Transverse colon (tissue), 4 donors: ENCODE measurements around the gene TLE3. TPM values are rescaled to one million over a fixed set of nuclear protein-coding genes. Genes with fewer than 3 reads are reported as not detected.

Experiments used
- DNase-seq: peaks from one replicate; pipeline ENCODE4 v3.0.0-alpha.2; 2019
- H3K27ac ChIP-seq, 4 donors: fragments of 200-600 bp; sonication (generic); 2 replicates each; pipeline ENCODE4 v1.5.1; 2016 to 2018; ENCODE audit warnings: inconsistent platforms in 4 of 4
- H3K27me3 ChIP-seq: fragments of 200-600 bp; sonication (generic); 2 replicates; pipeline ENCODE4 v1.5.1; 2017; ENCODE audit warnings: inconsistent platforms
- H3K36me3 ChIP-seq, 4 donors: fragments of 200-600 bp; sonication (generic); 2 replicates each; pipeline ENCODE4 v1.5.1; 2017 to 2019; ENCODE audit warnings: inconsistent platforms in 4 of 4
- H3K4me1 ChIP-seq, 4 donors: fragments of 200-600 bp; sonication (generic); 2 replicates each; pipeline ENCODE4 v1.5.1; 2017 to 2020; ENCODE audit warnings: inconsistent platforms in 4 of 4
- H3K4me3 ChIP-seq, 4 donors: fragments of 200-600 bp; sonication (generic); 1 replicate in 1 of 4; 2 replicates in 3 of 4; pipeline versions ENCODE4 v1.5.1 to v1.6.1; 2017 to 2019; ENCODE audit warnings: inconsistent platforms in 4 of 4
- H3K9me3 ChIP-seq, 2 donors: fragments of 200-600 bp; sonication (generic); 2 replicates each; pipeline ENCODE4 v1.5.1; 2017 to 2019; ENCODE audit warnings: inconsistent platforms in 2 of 2
- EP300 ChIP-seq: sonication (generic); formaldehyde crosslinking; IDR thresholded peaks from one replicate; pipeline ENCODE4 v1.6.1; 2017; ENCODE audit warnings: antibody characterized with exemption, low read depth
- POLR2A ChIP-seq: fragments of 450-650 bp; IDR thresholded peaks from one replicate; pipeline ENCODE4 v1.6.1; 2016; ENCODE audit warnings: antibody characterized with exemption, mild to moderate bottlenecking, moderate library complexity
- POLR2AphosphoS5 ChIP-seq, 3 donors: sonication (generic); formaldehyde crosslinking; IDR thresholded peaks; one replicate each; pipeline ENCODE4 v1.6.1; 2016; ENCODE audit warnings: antibody characterized with exemption in 3 of 3
- WGBS, 2 donors: methylation state at CpG; one replicate each; pipeline ENCODE4 v1.1.5; 2018; ENCODE audit warnings: low coverage in 1 of 2; 5-methylcytosine and 5-hydroxymethylcytosine counted together
- in situ Hi-C, 4 donors: fragments of 200-750 bp; cut with MboI; loops; one replicate each; pipeline versions ENCODE4 v1.15.0 to v1.15.1; 2017; ENCODE audit warnings: low sequenced_read_pairs in 3 of 4, low pct_ligation_motif_present in 1 of 4, low pct_unique_long_range_greater_than_20kb in 1 of 4
- intact Hi-C: fragments of 100-400 bp; cut with DNase I; formaldehyde crosslinking; loops from one replicate; pipeline ENCODE4 v1.15.1; 2023; ENCODE audit warnings: low total_unique reads
- total RNA-seq, 4 donors: library from RNA; depleted of rRNA; stranded (reverse); fragments of >200 nt; gene quantifications; one replicate each; pipeline ENCODE4 v1.1.0, GENCODE V29; 2016
- TF ChIP-seq, protein P1 (sequence below), 5 experiments: fragments of 200-600 bp in 3 of 5; fragments of 450-650 bp in 2 of 5; sonication (generic) in 3 of 5; IDR thresholded peaks; 1 replicate in 2 of 5; 2 replicates in 3 of 5; pipeline ENCODE4 v1.5.1; 2016 to 2017; ENCODE audit warnings: antibody characterized with exemption in 5 of 5, inconsistent platforms in 3 of 5, mild to moderate bottlenecking in 2 of 5, moderate library complexity in 1 of 5

The TLE3 gene
- total RNA-seq, 4 donors from 2014 or later = 49.8 to 223 (median 114) TPM

DNA sequence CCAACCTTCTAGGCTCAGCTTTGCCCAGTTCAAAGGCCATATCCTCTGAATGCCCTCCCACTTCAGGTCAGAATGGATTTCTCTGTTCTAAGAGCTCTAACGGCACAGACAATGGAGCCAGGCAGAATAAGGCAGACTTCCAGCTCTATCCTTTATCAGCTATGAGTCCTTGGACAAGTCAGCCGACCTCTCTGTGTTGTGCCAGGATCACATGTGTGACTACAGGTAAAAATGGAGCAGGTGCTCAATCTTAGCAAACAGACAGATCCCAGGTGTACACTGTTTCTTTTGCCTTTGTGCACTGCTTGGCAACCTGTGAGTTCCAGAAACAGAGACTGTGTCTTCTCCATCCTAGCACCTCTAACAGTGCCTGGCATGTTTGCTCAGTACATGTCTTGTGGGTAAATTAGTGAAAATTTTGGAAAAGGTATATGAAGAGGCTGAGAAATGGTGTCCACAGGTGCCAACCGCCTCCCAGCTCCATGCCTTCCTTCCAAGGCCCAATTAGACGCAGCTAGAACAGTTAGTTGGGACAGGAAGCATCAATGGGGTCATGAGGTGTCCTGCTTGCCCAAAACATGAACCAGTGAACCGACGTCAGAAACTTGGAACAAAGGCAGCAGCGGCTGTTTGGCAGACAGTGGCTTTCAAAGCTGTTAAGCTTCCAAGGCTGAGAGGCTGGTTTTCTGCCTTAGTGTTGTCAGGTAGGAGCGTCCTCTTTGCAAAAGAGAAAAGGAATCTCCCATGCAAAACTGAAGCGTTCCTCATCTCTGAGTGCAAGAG is 28.7 kb downstream of the TLE3 start:
- DNase-seq = no peak
- Histone ChIP-seq H3K9me3 (no peaks in the 10 kb centered on the region), H3K36me3 (peaks cover 0 to 47% (median 20%) of the 10 kb centered on the region in 4 donors), H3K4me1 (peaks cover 9 to 26% (median 21%) of the 10 kb centered on the region in 4 donors), H3K27ac (peak overlapping the region in 1 of 4 donors; percentile 22), H3K27me3 (no peaks in the 10 kb centered on the region), H3K4me3 (no peak overlapping the region)
- 85 to 93% methylated on average over 7 to 9 of the region's 9 CpGs for WGBS, 2 donors
- in situ Hi-C loops = no loop called here
- intact Hi-C loops = no loop called here
- TF ChIP-seq POLR2AphosphoS5 (IDR thresholded peaks at IDR 0.05) = no peak
- no peak for TF ChIP-seq EP300
- TF ChIP-seq POLR2A = no peak
- TF ChIP-seq, protein P1, sequence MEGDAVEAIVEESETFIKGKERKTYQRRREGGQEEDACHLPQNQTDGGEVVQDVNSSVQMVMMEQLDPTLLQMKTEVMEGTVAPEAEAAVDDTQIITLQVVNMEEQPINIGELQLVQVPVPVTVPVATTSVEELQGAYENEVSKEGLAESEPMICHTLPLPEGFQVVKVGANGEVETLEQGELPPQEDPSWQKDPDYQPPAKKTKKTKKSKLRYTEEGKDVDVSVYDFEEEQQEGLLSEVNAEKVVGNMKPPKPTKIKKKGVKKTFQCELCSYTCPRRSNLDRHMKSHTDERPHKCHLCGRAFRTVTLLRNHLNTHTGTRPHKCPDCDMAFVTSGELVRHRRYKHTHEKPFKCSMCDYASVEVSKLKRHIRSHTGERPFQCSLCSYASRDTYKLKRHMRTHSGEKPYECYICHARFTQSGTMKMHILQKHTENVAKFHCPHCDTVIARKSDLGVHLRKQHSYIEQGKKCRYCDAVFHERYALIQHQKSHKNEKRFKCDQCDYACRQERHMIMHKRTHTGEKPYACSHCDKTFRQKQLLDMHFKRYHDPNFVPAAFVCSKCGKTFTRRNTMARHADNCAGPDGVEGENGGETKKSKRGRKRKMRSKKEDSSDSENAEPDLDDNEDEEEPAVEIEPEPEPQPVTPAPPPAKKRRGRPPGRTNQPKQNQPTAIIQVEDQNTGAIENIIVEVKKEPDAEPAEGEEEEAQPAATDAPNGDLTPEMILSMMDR (IDR thresholded peaks at IDR 0.05) = no peak

DNA sequence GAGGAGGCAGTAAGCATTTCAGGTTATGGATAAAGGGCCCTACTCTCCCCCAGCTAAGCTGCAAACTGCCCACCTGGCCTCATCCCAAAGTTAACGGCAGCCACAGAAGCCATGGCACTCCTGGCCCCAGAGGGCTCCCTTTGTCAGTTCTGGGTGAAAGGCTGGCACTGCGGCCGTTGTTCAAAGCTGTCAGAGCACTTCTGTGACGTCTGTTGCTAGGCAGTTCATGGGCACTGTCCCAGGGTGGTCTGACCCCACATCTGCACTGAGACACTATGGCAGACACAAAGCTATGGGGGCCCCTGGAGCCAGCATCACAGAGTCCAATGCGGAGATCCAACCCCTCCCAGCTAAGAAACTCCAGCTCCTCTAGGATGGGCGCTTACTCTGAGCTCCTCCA is 30.0 kb downstream of the TLE3 start:
- Histone ChIP-seq H3K4me3 (no peak overlapping the region), H3K27ac (no peak overlapping the region), H3K27me3 (no peaks in the 10 kb centered on the region), H3K9me3 (no peaks in the 10 kb centered on the region), H3K4me1 (peaks cover 16 to 39% (median 32%) of the 10 kb centered on the region in 4 donors), H3K36me3 (peaks cover 0 to 34% (median 16%) of the 10 kb centered on the region in 4 donors)
- no peak for DNase-seq
- TF ChIP-seq POLR2A (no peak), EP300 (no peak), POLR2AphosphoS5 (IDR thresholded peaks at IDR 0.05) (no peak)
- TF ChIP-seq, protein P1 (IDR thresholded peaks at IDR 0.05) = no peak
- in situ Hi-C loops (no loop called here), intact Hi-C loops (no loop called here)
- WGBS, 2 donors = 98 to 100% methylated on average over 1 to 6 of the region's 6 CpGs

DNA sequence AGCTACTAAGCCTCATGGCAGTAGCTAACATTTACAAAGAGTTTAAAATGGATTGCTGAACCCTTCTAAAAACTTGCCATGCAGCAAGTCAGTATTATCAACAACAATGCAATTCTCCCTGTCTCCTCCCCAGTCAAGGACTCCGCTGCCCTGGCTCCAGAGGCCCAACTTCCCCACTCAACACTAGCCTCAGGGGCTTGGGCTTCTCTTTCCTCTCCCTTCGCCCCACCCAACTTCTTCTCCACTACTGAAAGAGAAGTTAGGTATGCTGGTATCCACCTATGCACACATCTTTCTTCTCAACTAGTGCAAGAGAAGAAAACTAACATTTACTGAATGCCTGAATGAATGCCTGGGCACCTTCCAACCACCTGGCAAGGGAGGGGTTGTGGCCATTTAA is 30.7 kb downstream of the TLE3 start:
- in situ Hi-C loops = no loop called here
- intact Hi-C loops = no loop called here
- DNase-seq = no peak
- Histone ChIP-seq H3K36me3 (peaks cover 0 to 27% (median 13%) of the 10 kb centered on the region in 4 donors), H3K9me3 (no peaks in the 10 kb centered on the region), H3K27ac (no peak overlapping the region), H3K4me1 (peaks cover 20 to 45% (median 39%) of the 10 kb centered on the region in 4 donors), H3K4me3 (no peak overlapping the region), H3K27me3 (no peaks in the 10 kb centered on the region)
- TF ChIP-seq EP300 (no peak), POLR2A (no peak), POLR2AphosphoS5 (IDR thresholded peaks at IDR 0.05) (no peak)
- TF ChIP-seq, protein P1 (IDR thresholded peaks at IDR 0.05) = no peak
- WGBS, 2 donors = 95 to 100% methylated on average over 2 of the region's 2 CpGs

DNA sequence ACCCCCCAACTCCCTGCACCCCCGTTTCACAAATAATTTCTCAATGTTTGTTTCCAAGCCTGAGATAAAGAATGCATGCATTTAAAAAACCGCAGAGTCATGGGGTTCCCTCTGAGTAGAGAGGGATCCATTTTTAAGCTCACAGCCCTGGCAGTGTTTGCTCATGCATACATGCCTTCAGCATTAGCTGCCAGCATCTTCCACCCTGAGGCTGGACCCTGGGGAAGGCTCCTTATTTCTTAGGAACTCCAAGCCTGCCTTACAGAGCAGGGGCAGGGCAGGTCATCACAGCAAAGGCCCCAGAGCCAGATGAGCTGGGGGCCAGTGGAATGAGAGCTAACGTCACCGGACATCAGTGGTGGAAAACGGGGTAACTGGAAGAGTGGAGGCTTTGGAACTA is 31.3 kb downstream of the TLE3 start:
- no peak overlapping the region for H3K4me3 ChIP-seq
- DNase-seq = no peak
- H3K36me3 ChIP-seq = peaks cover 0 to 27% (median 10%) of the 10 kb centered on the region in 4 donors
- H3K9me3 ChIP-seq = no peaks in the 10 kb centered on the region
- 79 to 80% methylated on average over 1 to 5 of the region's 5 CpGs for WGBS, 2 donors
- H3K27me3 ChIP-seq = no peaks in the 10 kb centered on the region
- H3K27ac ChIP-seq = no peak overlapping the region
- no peak for TF ChIP-seq POLR2AphosphoS5 (IDR thresholded peaks at IDR 0.05)
- TF ChIP-seq, protein P1 (IDR thresholded peaks at IDR 0.05) = no peak
- TF ChIP-seq POLR2A = no peak
- no peak for TF ChIP-seq EP300
- intact Hi-C loops = no loop called here
- in situ Hi-C loops = no loop called here
- peaks cover 20 to 48% (median 41%) of the 10 kb centered on the region in 4 donors for H3K4me1 ChIP-seq
